IMR-90 (cell line): ENCODE data around the gene FSTL5. TPM values are rescaled to one million over a fixed set of nuclear protein-coding genes. Genes with fewer than 3 reads are reported as not detected.

ENCODE experiments used
- ATAC-seq: fragments of 200-7000 bp; cut with Tn5 transposase; 2 replicates; pipeline ENCODE4 v1.9.1; 2020; ENCODE audit warnings: low read depth, mild to moderate bottlenecking, moderate library complexity
- BruUV-seq: library from RNA; stranded (reverse); fragments of 400-500 nt; replicated peaks from 2 replicates; lab custom pipeline; 2021; lab: Mats Ljungman, UMichigan
- CTCF ChIA-PET: fragments of 300-600 bp; formaldehyde crosslinking; extraction: SDS; loops from one replicate; lab custom pipeline; 2021; ENCODE audit warnings: antibody characterized with exemption; lab: Yijun Ruan, JAX
- POLR2A ChIA-PET: fragments of 300-600 bp; sonication (Branson Sonifier 250); formaldehyde crosslinking; loops from one replicate; lab custom pipeline; 2022; ENCODE audit warnings: antibody characterized with exemption; ENCODE audit not compliant: unreplicated experiment; lab: Charles Lee
- DNase-seq: peaks from one replicate; pipeline ENCODE4 v3.0.0; 2013
- H2AFZ ChIP-seq: replicated peaks from 2 replicates; pipeline ENCODE3; 2013; ENCODE audit warnings: low read length, mild to moderate bottlenecking; ENCODE audit not compliant: poor library complexity
- H2AK5ac ChIP-seq: 2 replicates; pipeline ENCODE4 v1.6.1; 2013; ENCODE audit warnings: low read depth, low read length, inconsistent platforms
- H2AK9ac ChIP-seq: replicated peaks from 2 replicates; pipeline ENCODE3; 2013; ENCODE audit warnings: mild to moderate bottlenecking, low read depth, low read length, moderate library complexity; ENCODE audit not compliant: poor library complexity
- H2BK120ac ChIP-seq: 2 replicates; pipeline ENCODE4 v1.6.1; 2013; ENCODE audit warnings: low read depth, low read length, inconsistent platforms
- H2BK15ac ChIP-seq: 3 replicates; pipeline ENCODE4 v1.6.1; 2013; ENCODE audit warnings: low read depth, low read length, inconsistent platforms
- H2BK20ac ChIP-seq: 2 replicates; pipeline ENCODE4 v1.6.1; 2013; ENCODE audit warnings: low read depth, mild to moderate bottlenecking, inconsistent platforms, low read length, moderate library complexity
- H2BK5ac ChIP-seq: 2 replicates; pipeline ENCODE4 v1.6.1; 2013; ENCODE audit warnings: mild to moderate bottlenecking, low read depth, low read length, inconsistent platforms; ENCODE audit not compliant: poor library complexity, severe bottlenecking
- H3K14ac ChIP-seq: replicated peaks from 2 replicates; pipeline ENCODE4 v1.6.1; 2013; ENCODE audit warnings: low read depth, low read length, inconsistent platforms
- H3K18ac ChIP-seq: 2 replicates; pipeline ENCODE4 v1.6.1; 2013; ENCODE audit warnings: low read depth, low read length, control low read depth
- H3K23ac ChIP-seq: 2 replicates; pipeline ENCODE4 v1.6.1; 2013; ENCODE audit warnings: low read depth, low read length, inconsistent platforms
- H3K27ac ChIP-seq: 2 replicates; pipeline ENCODE4 v1.5.1; 2013; ENCODE audit warnings: mild to moderate bottlenecking, control low read depth, low read length; ENCODE audit not compliant: insufficient read depth
- H3K27me3 ChIP-seq: 2 replicates; pipeline ENCODE4 v1.6.1; 2013; ENCODE audit warnings: low read length; ENCODE audit not compliant: control insufficient read depth, insufficient read depth
- H3K36me3 ChIP-seq: 2 replicates; pipeline ENCODE4 v1.6.1; 2013; ENCODE audit warnings: low read length, mixed read lengths; ENCODE audit not compliant: control insufficient read depth, insufficient read depth
- H3K4ac ChIP-seq: 2 replicates; pipeline ENCODE4 v1.6.1; 2013; ENCODE audit warnings: low read depth, low read length, inconsistent platforms
- H3K4me1 ChIP-seq: 2 replicates; pipeline ENCODE4 v1.6.1; 2013; ENCODE audit warnings: low read length, mixed read lengths; ENCODE audit not compliant: control insufficient read depth, insufficient read depth
- H3K4me2 ChIP-seq: 2 replicates; pipeline ENCODE4 v1.6.1; 2013; ENCODE audit warnings: low read depth, mild to moderate bottlenecking, control low read depth, low read length, moderate library complexity
- H3K4me3 ChIP-seq: 2 replicates; pipeline ENCODE4 v1.5.1; 2013; ENCODE audit warnings: low read depth, mild to moderate bottlenecking, control low read depth, low read length, moderate library complexity; ENCODE audit not compliant: insufficient read depth
- H3K56ac ChIP-seq: 2 replicates; pipeline ENCODE4 v1.6.1; 2013; ENCODE audit warnings: low read length, inconsistent platforms; ENCODE audit not compliant: insufficient read depth; ENCODE audit errors: extremely low read depth
- H3K79me1 ChIP-seq, 2 experiments: 2 replicates each; pipeline ENCODE4 v1.6.1; 2013; ENCODE audit warnings: low read length in 2 of 2, inconsistent platforms in 1 of 2, low read depth in 1 of 2
- H3K9ac ChIP-seq: 2 replicates; pipeline ENCODE4 v1.6.1; 2013; ENCODE audit warnings: low read depth, low read length, control low read depth
- H3K9me1 ChIP-seq: 2 replicates; pipeline ENCODE4 v1.6.1; 2013; ENCODE audit warnings: low read length, inconsistent platforms; ENCODE audit not compliant: insufficient read depth
- H3K9me3 ChIP-seq: 2 replicates; pipeline ENCODE4 v1.6.1; 2013; ENCODE audit warnings: low read length; ENCODE audit not compliant: control insufficient read depth, insufficient read depth
- H4K20me1 ChIP-seq: 2 replicates; pipeline ENCODE4 v1.6.1; 2013; ENCODE audit warnings: low read length, inconsistent platforms; ENCODE audit not compliant: insufficient read depth
- H4K5ac ChIP-seq: 2 replicates; pipeline ENCODE4 v1.6.1; 2013; ENCODE audit warnings: mild to moderate bottlenecking, low read depth, low read length, control low read depth
- H4K8ac ChIP-seq, 2 experiments: 2 replicates each; pipeline ENCODE4 v1.6.1; 2013; ENCODE audit warnings: low read depth in 2 of 2, low read length in 2 of 2, control low read depth in 1 of 2, inconsistent platforms in 1 of 2
- H4K91ac ChIP-seq: 2 replicates; pipeline ENCODE4 v1.6.1; 2013; ENCODE audit warnings: low read depth, low read length, inconsistent platforms; ENCODE audit not compliant: insufficient read depth
- CEBPB ChIP-seq: IDR thresholded peaks from 2 replicates; pipeline ENCODE4 v1.6.1; 2012; ENCODE audit warnings: low read depth, low read length, improper control_type of control experiment
- CHD1 ChIP-seq: IDR thresholded peaks from 2 replicates; pipeline ENCODE4 v1.6.1; 2012; ENCODE audit warnings: low read depth, low read length, improper control_type of control experiment
- CTCF ChIP-seq: conservative IDR thresholded peaks from 2 replicates; pipeline ENCODE4 v1.5.1; 2012; ENCODE audit warnings: mild to moderate bottlenecking, low read depth, low read length, improper control_type of control experiment
- ELK1 ChIP-seq: fragments of 150-350 bp; IDR thresholded peaks from 2 replicates; pipeline ENCODE4 v1.6.1; 2016; ENCODE audit warnings: low read depth, mild to moderate bottlenecking, low read length, moderate library complexity, borderline replicate concordance
- FOS ChIP-seq: fragments of 150-350 bp; IDR thresholded peaks from 2 replicates; pipeline ENCODE4 v1.6.1; 2016; ENCODE audit warnings: low read depth, low read length
- MAFK ChIP-seq: IDR thresholded peaks from 2 replicates; pipeline ENCODE4 v1.6.1; 2012; ENCODE audit warnings: low read depth, low read length, improper control_type of control experiment
- MAZ ChIP-seq: IDR thresholded peaks from 2 replicates; pipeline ENCODE4 v1.6.1; 2012; ENCODE audit warnings: low read depth, mild to moderate bottlenecking, low read length, improper control_type of control experiment, moderate library complexity, borderline replicate concordance
- MXI1 ChIP-seq: IDR thresholded peaks from 2 replicates; pipeline ENCODE4 v1.6.1; 2012; ENCODE audit warnings: low read depth, mild to moderate bottlenecking, low read length, moderate library complexity, borderline replicate concordance
- NFE2L2 ChIP-seq: fragments of 150-350 bp; IDR thresholded peaks from 2 replicates; pipeline ENCODE4 v1.6.1; 2016; ENCODE audit warnings: low read depth, mild to moderate bottlenecking, low read length
- POLR2A ChIP-seq: IDR thresholded peaks from 2 replicates; pipeline ENCODE4 v1.6.1; 2012; ENCODE audit warnings: mild to moderate bottlenecking, low read depth, low read length
- RAD21 ChIP-seq: IDR thresholded peaks from 2 replicates; pipeline ENCODE4 v1.6.1; 2012; ENCODE audit warnings: low read length, improper control_type of control experiment
- RCOR1 ChIP-seq: IDR thresholded peaks from 2 replicates; pipeline ENCODE4 v1.6.1; 2012; ENCODE audit warnings: mild to moderate bottlenecking, low read length, improper control_type of control experiment; ENCODE audit not compliant: insufficient replicate concordance
- RFX5 ChIP-seq: IDR thresholded peaks from 2 replicates; pipeline ENCODE4 v1.8.0; 2012; ENCODE audit warnings: low read depth, mild to moderate bottlenecking, low read length, moderate library complexity
- SMC3 ChIP-seq: fragments of 150-350 bp; IDR thresholded peaks from 2 replicates; pipeline ENCODE4 v1.6.1; 2016; ENCODE audit warnings: low read depth, mild to moderate bottlenecking, antibody characterized with exemption, low read length, moderate library complexity
- USF2 ChIP-seq: fragments of 150-350 bp; IDR thresholded peaks from 2 replicates; pipeline ENCODE4 v1.6.1; 2017; ENCODE audit warnings: mild to moderate bottlenecking, antibody characterized with exemption, low read length, low read depth
- WGBS, 2 experiments: methylation state at CpG; one replicate each; pipeline versions ENCODE4 v1.1.5 to v1.1.7; 2013; ENCODE audit warnings: missing lambda C conversion rate in 2 of 2; ENCODE audit not compliant: insufficient read length in 1 of 2; ENCODE audit errors: extremely low coverage in 2 of 2; 5-methylcytosine and 5-hydroxymethylcytosine counted together
- dilution Hi-C: fragments of 300-500 bp; cut with HindIII; formaldehyde crosslinking; loops from one replicate; pipeline ENCODE4 v1.14.3; 2018; ENCODE audit warnings: low sequenced_read_pairs; ENCODE audit not compliant: unreplicated experiment
- in situ Hi-C: fragments of 300-500 bp; cut with MboI; formaldehyde crosslinking; loops from 3 replicates; pipeline ENCODE4 v1.14.3; 2019; ENCODE audit warnings: low sequenced_read_pairs, inconsistent platforms, mixed read lengths
- intact Hi-C: fragments of 100-400 bp; cut with micrococcal nuclease; formaldehyde crosslinking; loops from 2 replicates; pipeline ENCODE4 v1.10.0; 2022
- polyA plus RNA-seq, 3 experiments: library from polyadenylated mRNA; depleted of rRNA; stranded (reverse); fragments of >200 nt; gene quantifications; 2 replicates each; pipeline ENCODE4 v1.2.3, GENCODE V29; 2012; ENCODE audit warnings: low replicate concordance in 1 of 3
- total RNA-seq: library from RNA; depleted of rRNA; stranded (reverse); fragments of >200 nt; gene quantifications from 2 replicates; pipeline ENCODE4 v1.2.3, GENCODE V29; 2012

FSTL5 gene
- total and polyA plus RNA-seq, 2 of the 4 experiments (the other 2 are of a cell fraction) = under 0.01 TPM; not detected in 1

- H2BK5ac ChIP-seq = no peak overlapping the region
- no peak overlapping the region for H4K8ac ChIP-seq
- ChIA-PET CTCF (no interaction called here), POLR2A (no interaction called here)
- in situ Hi-C loops (no loop called here), intact Hi-C loops (no loop called here), dilution Hi-C loops (no loop called here)
- H2AFZ ChIP-seq = no peak overlapping the region
- H3K4me1 ChIP-seq = no peaks in the 10 kb centered on the region
- H3K4ac ChIP-seq = no peak overlapping the region
- WGBS, 2 experiments = no CpG with 5 or more reads among the region's 3 CpGs
- H2BK120ac ChIP-seq = no peak overlapping the region
- no peak overlapping the region for H3K18ac ChIP-seq
- H3K23ac ChIP-seq = no peak overlapping the region
- TF ChIP-seq CHD1 = no peak
- TF ChIP-seq USF2 = no peak
- no peak for TF ChIP-seq CEBPB
- TF ChIP-seq RFX5 = no peak
- TF ChIP-seq NFE2L2 = no peak
- no peak for TF ChIP-seq MAFK
- no peak for TF ChIP-seq CTCF
- no peak for TF ChIP-seq FOS
- TF ChIP-seq MAZ = no peak
- TF ChIP-seq MXI1 = no peak
- no peak for TF ChIP-seq ELK1
- TF ChIP-seq RCOR1 = no peak
- no peak for TF ChIP-seq POLR2A
- TF ChIP-seq SMC3 = no peak
- no peak for TF ChIP-seq RAD21
- peaks cover 4% of the 10 kb centered on the region; the same call in 1 of the 2 replicates for H3K9me3 ChIP-seq
- H3K9me1 ChIP-seq = no peaks in the 10 kb centered on the region
- BruUV-seq = no TSS peak
- no peak overlapping the region for H3K9ac ChIP-seq
- H2AK9ac ChIP-seq = no peak overlapping the region
- ATAC-seq (no peak), DNase-seq (no peak)
- no peak overlapping the region for H2BK15ac ChIP-seq
- no peaks in the 10 kb centered on the region for H3K27me3 ChIP-seq
- H4K20me1 ChIP-seq = no peaks in the 10 kb centered on the region
- no peak overlapping the region for H2BK20ac ChIP-seq
- no peaks in the 10 kb centered on the region for H3K36me3 ChIP-seq
- H4K5ac ChIP-seq = no peak overlapping the region
- H4K91ac ChIP-seq = no peak overlapping the region
- H2AK5ac ChIP-seq = no peak overlapping the region
- no peak overlapping the region for H3K4me3 ChIP-seq
- H3K4me2 ChIP-seq = no peak overlapping the region
- no peaks in the 10 kb centered on the region for H3K79me1 ChIP-seq
- H3K56ac ChIP-seq = no peak overlapping the region
- no peak overlapping the region for H3K14ac ChIP-seq
- no peak overlapping the region for H3K27ac ChIP-seq
Measured at GRCh38 chr4:161403781-161404180, 760.0 kb downstream of the FSTL5 start.
